Measurements from ENCODE around the gene ORC6.

DNA sequence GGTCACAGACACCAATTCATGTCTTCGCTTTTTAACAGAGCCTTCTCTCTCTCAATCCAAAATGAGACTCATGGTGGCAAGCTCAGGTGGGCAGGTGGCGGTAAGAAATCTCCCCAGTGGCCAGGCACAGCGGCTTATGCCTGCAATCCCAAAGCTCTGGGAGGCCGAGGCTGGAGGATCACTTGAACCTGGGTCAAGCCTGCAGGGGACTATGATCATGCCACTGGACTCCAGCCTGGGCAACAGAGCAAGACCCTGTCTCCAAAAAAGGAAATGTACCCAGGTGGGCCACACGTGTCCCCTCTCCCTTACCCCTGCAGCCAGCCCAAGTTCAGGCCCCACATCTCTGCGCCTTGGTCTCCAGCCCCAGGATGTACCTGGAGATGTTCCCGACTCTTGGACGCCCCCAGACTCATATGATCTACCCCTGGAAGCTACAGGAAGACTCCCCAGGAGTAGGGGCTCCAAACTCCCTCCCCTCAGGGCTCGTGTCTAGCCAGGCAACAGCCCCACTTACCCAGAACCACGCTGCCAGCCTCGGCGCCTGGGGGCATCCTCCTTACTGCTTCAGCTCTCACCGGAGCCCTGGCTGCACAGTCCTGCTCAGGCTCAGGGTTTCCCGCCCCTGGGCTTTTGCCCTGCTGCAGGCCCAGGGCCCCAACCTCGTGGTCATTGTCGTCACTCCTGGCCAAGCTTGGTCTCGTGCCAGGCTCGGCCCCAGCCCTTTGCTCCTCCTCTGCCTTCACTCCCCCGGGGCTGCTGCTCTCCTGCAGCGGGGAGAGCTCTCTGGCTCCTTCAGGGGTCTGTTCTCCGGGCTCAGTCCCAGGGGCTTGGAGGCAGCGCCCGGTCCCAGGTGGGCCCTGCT is 42.5 kb downstream of the ORC6 start:
- TF ChIP-seq EZH2 (IDR thresholded peaks at IDR 0.05; ENCODE audit: borderline replicate concordance, low read depth, low read length, poor library complexity, severe bottlenecking), result no peak
- TF ChIP-seq, protein P1, sequence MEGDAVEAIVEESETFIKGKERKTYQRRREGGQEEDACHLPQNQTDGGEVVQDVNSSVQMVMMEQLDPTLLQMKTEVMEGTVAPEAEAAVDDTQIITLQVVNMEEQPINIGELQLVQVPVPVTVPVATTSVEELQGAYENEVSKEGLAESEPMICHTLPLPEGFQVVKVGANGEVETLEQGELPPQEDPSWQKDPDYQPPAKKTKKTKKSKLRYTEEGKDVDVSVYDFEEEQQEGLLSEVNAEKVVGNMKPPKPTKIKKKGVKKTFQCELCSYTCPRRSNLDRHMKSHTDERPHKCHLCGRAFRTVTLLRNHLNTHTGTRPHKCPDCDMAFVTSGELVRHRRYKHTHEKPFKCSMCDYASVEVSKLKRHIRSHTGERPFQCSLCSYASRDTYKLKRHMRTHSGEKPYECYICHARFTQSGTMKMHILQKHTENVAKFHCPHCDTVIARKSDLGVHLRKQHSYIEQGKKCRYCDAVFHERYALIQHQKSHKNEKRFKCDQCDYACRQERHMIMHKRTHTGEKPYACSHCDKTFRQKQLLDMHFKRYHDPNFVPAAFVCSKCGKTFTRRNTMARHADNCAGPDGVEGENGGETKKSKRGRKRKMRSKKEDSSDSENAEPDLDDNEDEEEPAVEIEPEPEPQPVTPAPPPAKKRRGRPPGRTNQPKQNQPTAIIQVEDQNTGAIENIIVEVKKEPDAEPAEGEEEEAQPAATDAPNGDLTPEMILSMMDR (conservative IDR thresholded peaks at IDR 0.05; ENCODE audit: low read depth, low read length), result no peak

All from A673 (cell line).